HEK293 (cell line): Measurements from ENCODE around the gene MRPS11.

ENCODE experiments used
- CTCF ChIA-PET: fragments of 350-600 bp; formaldehyde crosslinking; extraction: SDS; loops from one replicate; lab custom pipeline; 2021; ENCODE audit warnings: antibody characterized with exemption; lab: Yijun Ruan, JAX
- POLR2A ChIA-PET: fragments of 300-600 bp; formaldehyde crosslinking; extraction: SDS; loops from one replicate; lab custom pipeline; 2020; ENCODE audit warnings: antibody characterized with exemption, inconsistent platforms; lab: Yijun Ruan, JAX
- H3K27ac ChIP-seq: fragments of 200-500 bp; sonication (Bioruptor generic); 2 replicates; pipeline ENCODE4 v1.5.1; 2014; ENCODE audit warnings: low read depth, low read length, control low read depth, inconsistent platforms; ENCODE audit errors: extremely low read depth
- H3K36me3 ChIP-seq, 2 experiments: fragments of 200-500 bp in 1 of 2; sonication (Bioruptor generic) in 1 of 2; 1 replicate in 1 of 2; 2 replicates in 1 of 2; pipeline ENCODE4 v1.5.1; 2014 to 2017; ENCODE audit warnings: inconsistent platforms in 2 of 2, low read length in 2 of 2; ENCODE audit not compliant: control insufficient read depth in 2 of 2, insufficient read depth in 1 of 2
- H3K4me1 ChIP-seq: fragments of 200-500 bp; sonication (Bioruptor generic); 2 replicates; pipeline ENCODE4 v1.5.1; 2014; ENCODE audit warnings: mild to moderate bottlenecking, low read length, inconsistent platforms; ENCODE audit not compliant: control insufficient read depth, insufficient read depth
- H3K4me3 ChIP-seq: 2 replicates; pipeline ENCODE4 v1.5.1; 2011; ENCODE audit warnings: low read depth, mild to moderate bottlenecking, control low read depth, low read length, moderate library complexity
- H3K9me3 ChIP-seq: fragments of 200-500 bp; sonication (Bioruptor generic); 2 replicates; pipeline ENCODE4 v1.5.1; 2014; ENCODE audit warnings: low read depth, low read length, inconsistent platforms; ENCODE audit not compliant: control insufficient read depth, insufficient read depth
- AEBP2 ChIP-seq: fragments of 450-650 bp; formaldehyde crosslinking; IDR thresholded peaks from 2 replicates; pipeline ENCODE4 v1.5.1; 2016; ENCODE audit warnings: missing biosample characterization, missing genetic modification characterization, borderline replicate concordance
- GLI4 ChIP-seq: fragments of 450-650 bp; formaldehyde crosslinking; IDR thresholded peaks from 2 replicates; pipeline ENCODE4 v1.5.1; 2016; ENCODE audit warnings: missing biosample characterization, missing genetic modification characterization
- GLIS1 ChIP-seq: fragments of 450-650 bp; formaldehyde crosslinking; IDR thresholded peaks from 2 replicates; pipeline ENCODE4 v1.5.1; 2016; ENCODE audit warnings: missing biosample characterization, missing genetic modification characterization
- GLIS2 ChIP-seq: fragments of 450-650 bp; formaldehyde crosslinking; IDR thresholded peaks from 2 replicates; pipeline ENCODE4 v1.5.1; 2016; ENCODE audit warnings: missing biosample characterization, missing genetic modification characterization
- MYNN ChIP-seq: fragments of 450-650 bp; formaldehyde crosslinking; IDR thresholded peaks from 2 replicates; pipeline ENCODE4 v1.5.1; 2016; ENCODE audit warnings: missing biosample characterization, missing genetic modification characterization, borderline replicate concordance
- PRDM4 ChIP-seq: fragments of 450-650 bp; formaldehyde crosslinking; IDR thresholded peaks from 2 replicates; pipeline ENCODE4 v1.5.1; 2017; ENCODE audit warnings: missing biosample characterization, missing genetic modification characterization
- SCRT2 ChIP-seq: fragments of 450-650 bp; formaldehyde crosslinking; IDR thresholded peaks from 2 replicates; pipeline ENCODE4 v1.5.1; 2016; ENCODE audit warnings: missing biosample characterization, missing genetic modification characterization
- ZBTB20 ChIP-seq: fragments of 450-650 bp; formaldehyde crosslinking; IDR thresholded peaks from 2 replicates; pipeline ENCODE4 v1.5.1; 2016; ENCODE audit warnings: missing biosample characterization, missing genetic modification characterization
- ZBTB49 ChIP-seq: fragments of 450-650 bp; formaldehyde crosslinking; IDR thresholded peaks from 2 replicates; pipeline ENCODE4 v1.5.1; 2016; ENCODE audit warnings: missing biosample characterization, missing genetic modification characterization, low read depth
- ZNF146 ChIP-seq: fragments of 450-650 bp; formaldehyde crosslinking; IDR thresholded peaks from 2 replicates; pipeline ENCODE4 v1.5.1; 2016; ENCODE audit warnings: missing biosample characterization, missing genetic modification characterization
- ZNF148 ChIP-seq: fragments of 450-650 bp; formaldehyde crosslinking; IDR thresholded peaks from 2 replicates; pipeline ENCODE4 v1.5.0; 2017; ENCODE audit warnings: missing biosample characterization, missing genetic modification characterization, borderline replicate concordance
- ZNF221 ChIP-seq: fragments of 450-650 bp; formaldehyde crosslinking; IDR thresholded peaks from 2 replicates; pipeline ENCODE4 v1.5.1; 2017; ENCODE audit warnings: missing biosample characterization, missing genetic modification characterization, borderline replicate concordance
- ZNF280C ChIP-seq: fragments of 450-650 bp; formaldehyde crosslinking; IDR thresholded peaks from 2 replicates; pipeline ENCODE4 v1.5.1; 2016; ENCODE audit warnings: missing biosample characterization, missing genetic modification characterization
- ZNF311 ChIP-seq: fragments of 450-650 bp; formaldehyde crosslinking; IDR thresholded peaks from 2 replicates; pipeline ENCODE4 v1.5.1; 2017; ENCODE audit warnings: missing biosample characterization, missing genetic modification characterization, borderline replicate concordance
- ZNF416 ChIP-seq: fragments of 450-650 bp; formaldehyde crosslinking; IDR thresholded peaks from 2 replicates; pipeline ENCODE4 v1.5.1; 2016; ENCODE audit warnings: missing biosample characterization, missing genetic modification characterization
- ZNF560 ChIP-seq: fragments of 450-650 bp; formaldehyde crosslinking; IDR thresholded peaks from 2 replicates; pipeline ENCODE4 v1.5.1; 2017; ENCODE audit warnings: missing biosample characterization, missing genetic modification characterization, borderline replicate concordance
- ZNF580 ChIP-seq: fragments of 450-650 bp; formaldehyde crosslinking; IDR thresholded peaks from 2 replicates; pipeline ENCODE4 v1.5.1; 2016; ENCODE audit warnings: missing biosample characterization, missing genetic modification characterization
- ZNF623 ChIP-seq: fragments of 450-650 bp; formaldehyde crosslinking; IDR thresholded peaks from 2 replicates; pipeline ENCODE4 v1.5.1; 2016; ENCODE audit warnings: missing biosample characterization, missing genetic modification characterization
- ZNF626 ChIP-seq: fragments of 450-650 bp; sonication (Bioruptor Pico); formaldehyde crosslinking; IDR thresholded peaks from 2 replicates; pipeline ENCODE4 v1.5.1; 2018; ENCODE audit warnings: missing biosample characterization, missing genetic modification characterization, inconsistent platforms
- ZNF704 ChIP-seq: fragments of 450-650 bp; formaldehyde crosslinking; IDR thresholded peaks from 2 replicates; pipeline ENCODE4 v1.5.1; 2016; ENCODE audit warnings: missing biosample characterization, missing genetic modification characterization

The MRPS11 gene

GRCh38 chr15:88438181-88438580 is 29.3 kb upstream of the MRPS11 start:
- POLR2A ChIA-PET: interaction anchor here (0.7 kb wide), 1 partner anchor 25 kb away, joined by 3 read pairs; no protein-coding TSS in a partner anchor
- TF ChIP-seq MYNN (tag by site-specific recombination): no peak
- TF ChIP-seq, all 188 proteins: peak for 0
- Histone ChIP-seq H3K4me3 (no peak overlapping the region), H3K27ac (no peak overlapping the region), H3K36me3 (no peaks in the 10 kb centered on the region), H3K9me3 (no peaks in the 10 kb centered on the region), H3K4me1 (no peaks in the 10 kb centered on the region)
- CTCF ChIA-PET: interaction anchor here (0.6 to 2.0 kb wide), 6 partner anchors 8 to 192 kb away, joined by 3 to 8 read pairs (median 4); no protein-coding TSS in a partner anchor

- Histone ChIP-seq H3K4me1 (no peaks in the 10 kb centered on the region), H3K27ac (no peak overlapping the region), H3K36me3 (no peaks in the 10 kb centered on the region), H3K9me3 (no peaks in the 10 kb centered on the region; the same call in 1 of the 2 replicates), H3K4me3 (no peak overlapping the region)
- ChIA-PET POLR2A (no interaction called here), CTCF (interaction anchor here (0.7 to 1.4 kb wide), 3 partner anchors 10 to 176 kb away, joined by 3 to 5 read pairs (median 4); no protein-coding TSS in a partner anchor)
- TF ChIP-seq ZNF623 (no peak), ZNF626 (tag by site-specific recombination) (no peak), ZNF280C (tag by site-specific recombination) (no peak), PRDM4 (tag by site-specific recombination) (no peak), ZNF148 (tag by site-specific recombination) (no peak), AEBP2 (tag by site-specific recombination) (no peak), ZNF416 (no peak), GLI4 (tag by site-specific recombination) (no peak), ZNF221 (no peak), SCRT2 (tag by site-specific recombination) (no peak), ZNF580 (tag by site-specific recombination) (no peak), ZBTB49 (tag by site-specific recombination) (no peak), ZNF146 (no peak), GLIS2 (tag by site-specific recombination) (no peak), ZNF704 (tag by site-specific recombination) (no peak), ZNF311 (tag by site-specific recombination) (no peak), GLIS1 (tag by site-specific recombination) (no peak), ZBTB20 (no peak), ZNF560 (no peak)
Observed at GRCh38 chr15:88440021-88440420, 27.5 kb upstream of the MRPS11 start.
